SHP77 treated with DMSO at 0.1 percent for 48 hours (cell line): ENCODE results near the gene TMEM120B.

ENCODE experiments used
- DNase-seq: peaks from one replicate; lab custom pipeline; 2025; lab: John Stamatoyannopoulos, UW

TMEM120B gene

DNA sequence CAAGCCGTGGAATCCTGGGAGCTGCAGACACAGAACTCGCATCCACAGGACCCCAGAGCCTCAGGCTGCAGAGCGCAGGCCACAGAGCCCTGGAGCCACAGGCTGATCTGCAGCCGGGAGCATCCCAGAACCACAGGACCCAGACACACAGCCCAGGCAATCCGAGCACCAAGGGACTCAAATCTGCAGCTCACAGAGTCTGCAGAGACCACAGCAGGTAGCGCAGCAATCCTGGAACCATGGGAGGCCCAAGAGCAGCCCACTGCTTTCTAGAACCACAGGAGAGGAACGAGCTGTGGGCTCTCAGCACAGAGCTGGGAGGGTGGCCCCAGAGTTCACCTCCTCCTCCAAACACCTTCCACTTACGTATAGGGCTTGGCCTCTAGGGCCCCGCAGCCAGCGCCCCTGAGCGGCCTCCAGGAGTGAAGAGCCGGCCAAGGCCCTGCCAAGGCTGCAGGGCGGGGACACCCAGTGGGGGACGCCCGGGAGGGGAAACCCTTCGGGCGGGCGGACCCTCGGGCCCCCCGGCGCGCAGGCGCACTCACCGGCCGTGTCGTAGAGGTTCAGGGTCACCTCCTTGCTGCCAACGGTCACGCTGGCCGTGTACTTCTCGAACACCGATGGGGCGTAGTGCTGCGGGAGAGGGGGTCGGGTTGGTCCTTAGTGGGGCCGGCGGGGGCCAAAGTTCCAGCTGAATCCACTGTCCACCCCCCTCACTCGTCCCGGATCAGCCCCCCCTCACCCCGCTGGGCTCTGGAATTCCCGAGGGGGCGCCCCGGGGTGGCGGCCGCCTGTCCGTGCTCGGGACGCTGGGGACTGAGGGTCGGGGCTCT lies 80.3 kb downstream of the TMEM120B start:
- DNase-seq: no peak

DNA sequence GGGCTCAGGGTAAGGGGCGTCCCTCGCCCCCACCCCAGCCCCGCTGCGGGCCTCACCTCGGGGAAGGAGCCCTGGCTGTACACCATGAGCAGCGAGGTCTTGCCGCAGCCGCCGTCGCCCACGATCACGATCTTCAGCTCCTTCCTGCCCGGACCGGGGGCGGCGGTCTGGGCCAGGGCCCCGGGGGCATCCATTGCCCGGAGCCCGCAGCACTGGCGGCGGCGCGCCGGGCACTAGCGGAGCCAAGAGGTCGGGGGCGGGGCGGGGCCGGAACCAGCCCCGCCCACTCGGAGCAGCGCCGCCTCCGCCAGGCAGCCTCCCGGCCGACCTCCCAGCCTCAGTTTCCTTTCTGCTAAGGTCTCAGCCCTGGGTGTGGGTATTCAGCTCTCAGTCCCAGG lies 80.9 kb downstream of the TMEM120B start, which contains the start of gene RHOF:
RHOF (minus strand) TSS at position 249 of the 398 bp plus-strand sequence; CDS start at position 194, 55 bp downstream.
- peak; percentile 61 for DNase-seq

DNA sequence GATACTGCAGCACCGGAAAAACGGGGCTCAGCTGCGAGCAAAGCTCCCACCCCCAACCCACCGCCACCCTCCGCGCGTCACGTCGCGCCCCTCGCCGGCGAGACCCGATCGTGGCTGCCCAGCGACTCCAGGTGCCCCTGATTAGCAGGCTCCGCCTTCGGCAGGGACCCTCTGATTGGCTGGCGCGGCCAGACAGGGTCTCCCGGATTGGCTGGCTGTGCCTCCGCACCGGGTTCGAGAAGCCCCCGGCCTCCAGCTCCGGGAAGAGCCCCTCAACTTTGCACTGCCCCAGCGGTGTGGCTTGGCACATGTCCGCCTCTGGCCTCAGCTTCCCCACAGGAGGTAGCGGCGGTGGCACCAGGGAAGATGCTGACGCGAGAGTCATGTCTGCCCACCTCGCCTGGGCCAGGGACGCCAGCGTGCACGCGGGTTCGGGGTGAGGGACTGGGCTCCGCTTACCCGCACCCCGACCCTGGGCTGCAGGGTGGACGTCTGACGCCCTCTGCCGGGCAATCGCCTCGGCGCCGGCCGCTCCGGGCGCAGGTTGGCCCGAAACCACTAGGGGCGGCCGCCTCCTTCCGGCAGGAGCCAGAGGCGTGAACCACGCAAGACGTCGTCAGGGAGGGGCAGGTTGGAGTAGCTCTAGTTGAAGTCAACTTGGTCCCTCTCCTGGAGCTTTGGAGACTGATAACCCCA lies 81.4 kb downstream of the TMEM120B start:
- DNase-seq: peak; percentile 86

DNA sequence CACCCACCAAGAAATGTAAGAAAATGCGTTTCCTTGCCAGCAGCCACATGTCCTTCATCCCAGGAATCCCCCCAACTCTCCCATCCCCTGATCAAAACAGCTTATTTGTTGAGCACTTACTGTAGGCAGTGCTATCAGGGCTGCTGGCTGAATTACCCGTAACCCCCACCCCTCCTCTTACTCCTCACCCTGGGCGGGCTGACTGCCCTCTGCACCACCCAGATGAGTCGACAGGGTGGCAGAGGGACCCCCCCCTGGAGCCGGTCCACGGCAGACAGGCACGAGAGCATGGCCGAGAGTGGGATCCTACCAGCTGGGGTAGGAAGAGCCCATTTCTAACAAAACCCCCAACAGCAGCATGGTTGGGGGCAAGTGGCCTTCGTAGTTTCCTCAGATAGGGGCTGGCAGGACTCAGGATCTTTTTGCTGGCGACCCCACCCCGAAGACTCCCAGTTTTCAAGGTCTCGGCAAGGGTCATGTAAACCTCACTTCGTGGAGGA lies 82.0 kb downstream of the TMEM120B start:
- DNase-seq: peak; percentile 49

DNA sequence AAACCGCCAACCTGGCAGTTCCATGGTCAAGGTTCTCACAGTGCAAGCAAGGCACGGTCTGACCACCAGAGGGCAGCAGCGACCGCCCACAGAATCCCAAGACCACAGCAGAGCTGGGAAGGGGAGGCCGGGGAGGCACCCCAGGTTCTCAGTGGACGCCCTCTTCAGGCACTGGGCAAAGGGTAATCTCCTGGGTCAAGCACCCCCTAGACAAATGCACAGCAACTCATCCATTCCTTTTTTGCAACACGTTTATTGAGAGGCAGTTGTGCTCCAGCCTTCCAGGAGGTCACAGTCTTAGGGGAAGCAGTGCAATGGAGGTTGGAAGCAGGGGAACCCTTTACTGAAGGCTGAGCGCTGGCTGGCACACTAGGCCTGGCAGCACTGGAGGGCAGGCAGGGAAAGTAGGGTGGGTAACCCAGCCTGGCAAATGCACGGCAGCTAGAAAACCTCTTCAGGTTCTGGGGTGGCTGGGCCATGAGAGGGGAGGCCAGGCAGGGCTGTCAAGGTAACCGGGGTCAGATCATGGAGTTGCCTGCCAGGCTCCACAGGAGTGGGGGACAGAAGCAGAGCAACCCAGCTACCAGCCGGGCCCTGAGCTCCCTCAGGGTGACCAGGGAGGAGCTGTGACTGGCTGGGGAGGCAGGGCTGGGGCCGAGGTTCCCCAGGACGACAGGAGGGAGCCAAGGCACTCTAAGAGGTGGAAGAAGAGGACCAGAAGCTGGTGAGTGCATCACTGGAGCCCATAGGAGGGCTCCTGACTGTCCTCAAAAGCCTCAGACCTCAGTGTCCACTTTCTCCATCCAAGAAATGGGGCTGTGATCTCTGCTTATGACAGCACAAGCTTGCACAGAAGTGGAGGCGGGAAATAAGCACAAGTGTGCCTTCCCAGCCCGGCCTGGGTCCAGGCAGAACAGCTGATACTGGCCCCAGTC lies 82.7 kb downstream of the TMEM120B start:
- DNase-seq: no peak

DNA sequence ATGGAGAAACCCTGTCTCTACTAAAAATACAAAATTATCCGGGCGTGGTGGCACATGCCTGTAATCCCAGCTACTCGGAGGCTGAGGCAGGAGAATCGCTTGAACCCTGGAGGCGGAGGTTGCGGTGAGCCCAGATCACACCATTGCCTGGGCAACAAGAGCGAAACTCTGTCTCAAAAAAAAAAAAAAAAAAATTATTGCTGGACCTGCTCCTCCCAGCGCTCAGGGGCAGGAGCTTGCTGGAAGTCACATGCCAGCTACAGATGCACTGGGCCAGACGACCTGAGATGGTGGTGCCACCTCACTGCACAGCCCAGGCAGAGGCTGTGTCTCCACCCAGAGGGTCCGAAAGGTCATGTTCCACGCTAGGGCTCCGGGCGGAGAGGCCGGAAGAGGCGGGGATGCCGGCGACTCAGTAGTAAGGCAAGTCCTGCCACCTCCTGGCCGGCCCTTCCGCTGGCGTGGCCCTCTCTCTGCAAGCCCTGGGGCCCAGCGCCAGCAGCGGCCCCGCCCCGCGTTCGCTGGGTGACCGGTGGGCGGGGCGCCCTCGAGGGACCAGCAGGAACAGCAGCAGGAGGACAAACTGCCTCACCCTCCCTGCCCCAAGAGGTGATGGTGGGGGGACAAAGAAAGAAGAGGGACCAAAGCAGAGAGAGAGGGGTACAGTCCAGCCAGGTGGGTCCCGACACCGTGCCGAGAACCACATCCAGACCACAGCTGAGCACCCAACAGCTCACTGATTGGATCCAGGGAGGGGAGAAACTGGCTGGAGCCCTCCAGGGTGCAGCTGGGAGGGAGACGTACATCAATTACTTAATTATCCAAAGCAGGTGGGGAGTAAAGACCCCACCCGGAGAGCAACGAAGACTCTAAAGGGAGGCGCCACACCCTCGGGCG lies 84.6 kb downstream of the TMEM120B start:
- peak; percentile 93 for DNase-seq

DNA sequence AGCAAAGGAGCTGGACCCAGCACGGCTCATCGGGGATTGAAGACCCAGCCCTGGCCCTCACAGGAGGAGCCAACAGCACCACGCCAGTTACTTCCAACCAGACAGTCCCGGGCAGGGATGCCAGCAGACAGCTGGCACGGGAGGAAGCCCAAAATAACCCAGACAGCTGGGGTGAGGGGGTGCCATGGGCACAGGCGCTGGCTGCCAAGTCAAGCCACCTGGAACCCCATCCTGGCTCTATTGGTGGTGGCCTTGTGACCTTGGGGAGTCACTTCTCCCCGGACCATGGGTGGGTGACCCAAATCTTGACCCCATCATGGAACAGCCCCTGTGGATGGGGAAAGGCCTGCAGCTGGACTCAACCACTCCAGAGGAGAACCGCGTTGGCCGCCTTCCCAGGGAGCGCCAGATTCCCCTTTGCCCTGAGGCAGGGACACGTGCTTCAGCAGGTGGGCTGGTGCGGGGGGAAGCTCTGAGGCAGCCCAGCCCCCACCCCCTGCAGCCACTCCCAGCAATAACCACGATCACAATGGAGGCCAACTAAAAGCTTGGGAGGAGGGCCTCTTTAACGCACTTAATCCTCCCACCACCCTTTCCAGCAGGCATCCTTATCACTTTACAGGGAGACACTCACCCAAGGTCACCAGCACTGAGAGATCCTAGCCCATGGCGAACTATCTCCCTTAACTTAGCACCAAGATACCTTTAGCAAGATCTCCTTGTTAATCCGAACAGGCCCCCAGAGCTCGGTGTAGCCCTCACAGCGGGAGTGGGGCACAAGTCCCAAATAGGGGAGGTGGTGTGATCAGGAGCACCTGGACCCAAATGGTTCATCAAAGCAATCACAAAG lies 85.6 kb downstream of the TMEM120B start:
- peak; percentile 83 for DNase-seq

DNA sequence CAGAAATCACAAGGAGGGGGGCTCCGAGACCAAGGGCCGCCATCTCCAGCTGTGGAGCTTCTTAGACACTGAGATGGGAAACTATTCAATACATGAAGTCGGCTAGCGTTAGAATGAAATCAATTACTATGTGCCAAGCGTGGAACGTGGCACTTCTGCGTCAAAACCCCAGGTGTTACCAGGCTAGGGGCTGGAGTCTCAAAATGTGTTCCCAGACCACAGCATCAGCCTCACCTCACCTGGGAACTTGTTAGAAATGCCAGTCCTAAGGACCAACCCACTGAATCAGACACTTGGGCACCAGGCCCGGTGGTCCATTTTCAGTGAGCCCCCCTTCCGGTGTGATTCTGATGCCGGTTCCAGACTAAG lies 86.2 kb downstream of the TMEM120B start:
- no peak for DNase-seq

DNA sequence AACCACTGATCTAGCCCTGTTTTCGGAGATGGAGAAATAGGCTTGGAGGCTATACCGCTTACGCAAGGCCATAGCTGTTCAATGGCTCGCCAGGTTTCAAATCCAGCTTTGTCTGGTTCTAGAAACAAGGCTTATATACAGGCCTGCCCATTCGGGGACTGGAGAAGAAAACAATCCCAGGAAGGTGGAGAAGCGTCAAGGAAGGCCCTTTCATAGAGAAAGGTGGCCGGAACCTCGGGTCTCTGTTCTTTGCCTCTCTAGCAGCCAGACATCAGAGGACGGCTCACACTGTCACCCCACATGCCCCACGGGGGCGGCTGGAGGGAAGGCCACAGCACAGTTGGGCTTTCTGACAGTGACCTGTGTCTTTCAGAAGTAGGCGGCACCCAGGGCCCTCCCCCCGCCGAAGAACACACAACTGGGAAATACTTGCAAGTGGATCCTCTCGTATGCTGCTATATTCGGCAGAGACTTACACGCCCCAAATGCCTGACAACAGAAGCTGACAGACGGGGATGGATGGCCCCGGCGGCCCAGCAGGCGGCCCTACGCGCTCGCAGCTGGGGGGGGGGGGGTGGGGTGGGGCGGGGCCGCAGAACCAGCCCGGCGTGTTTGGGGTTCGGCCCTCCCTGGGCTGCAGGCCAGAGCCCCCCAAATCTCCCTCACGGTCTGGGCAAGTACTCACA lies 86.7 kb downstream of the TMEM120B start:
- DNase-seq: peak; percentile 61

DNA sequence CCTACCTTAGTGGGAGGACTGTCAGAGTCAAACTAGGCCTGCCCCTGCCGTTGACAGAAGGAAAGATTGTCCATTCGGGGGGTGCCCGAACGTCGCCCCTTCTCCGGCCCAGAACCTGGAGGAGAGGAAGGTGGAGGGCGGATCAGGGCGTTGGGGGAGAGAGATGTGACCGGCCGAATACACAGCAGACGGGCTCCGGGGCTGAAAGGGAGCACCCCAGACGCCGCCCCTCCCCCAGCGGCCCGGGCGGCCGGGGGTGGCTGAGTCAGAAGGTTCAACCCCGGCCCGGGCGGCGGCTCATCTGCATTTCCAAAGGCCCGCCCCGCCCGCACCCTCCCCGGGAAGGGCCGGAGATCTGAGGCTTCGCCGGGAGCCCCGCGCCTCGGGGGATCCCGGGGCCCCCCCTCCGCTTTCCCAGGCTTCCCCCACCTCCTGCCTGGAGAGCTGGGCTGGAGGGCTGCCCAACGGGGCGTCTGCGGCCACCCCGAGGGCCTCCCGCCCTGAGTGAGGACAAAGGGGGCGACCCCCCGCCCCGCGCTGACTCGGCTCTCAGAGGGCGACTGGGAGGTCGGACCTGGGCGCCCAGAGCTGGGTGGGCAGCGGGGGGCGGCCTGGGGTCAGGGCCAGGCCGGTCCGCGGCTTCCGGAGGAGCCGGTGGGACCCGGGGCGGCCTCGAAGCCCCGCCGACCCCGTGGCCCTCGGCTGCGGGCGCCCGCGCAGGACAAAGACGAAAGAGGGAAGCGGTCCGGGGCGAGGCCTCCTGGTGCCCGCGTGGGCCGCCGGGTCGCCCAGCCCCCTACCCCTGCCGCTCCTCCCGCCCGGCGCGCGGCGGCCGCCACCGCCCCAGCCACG lies 87.5 kb downstream of the TMEM120B start:
- DNase-seq: peak; percentile 40

DNA sequence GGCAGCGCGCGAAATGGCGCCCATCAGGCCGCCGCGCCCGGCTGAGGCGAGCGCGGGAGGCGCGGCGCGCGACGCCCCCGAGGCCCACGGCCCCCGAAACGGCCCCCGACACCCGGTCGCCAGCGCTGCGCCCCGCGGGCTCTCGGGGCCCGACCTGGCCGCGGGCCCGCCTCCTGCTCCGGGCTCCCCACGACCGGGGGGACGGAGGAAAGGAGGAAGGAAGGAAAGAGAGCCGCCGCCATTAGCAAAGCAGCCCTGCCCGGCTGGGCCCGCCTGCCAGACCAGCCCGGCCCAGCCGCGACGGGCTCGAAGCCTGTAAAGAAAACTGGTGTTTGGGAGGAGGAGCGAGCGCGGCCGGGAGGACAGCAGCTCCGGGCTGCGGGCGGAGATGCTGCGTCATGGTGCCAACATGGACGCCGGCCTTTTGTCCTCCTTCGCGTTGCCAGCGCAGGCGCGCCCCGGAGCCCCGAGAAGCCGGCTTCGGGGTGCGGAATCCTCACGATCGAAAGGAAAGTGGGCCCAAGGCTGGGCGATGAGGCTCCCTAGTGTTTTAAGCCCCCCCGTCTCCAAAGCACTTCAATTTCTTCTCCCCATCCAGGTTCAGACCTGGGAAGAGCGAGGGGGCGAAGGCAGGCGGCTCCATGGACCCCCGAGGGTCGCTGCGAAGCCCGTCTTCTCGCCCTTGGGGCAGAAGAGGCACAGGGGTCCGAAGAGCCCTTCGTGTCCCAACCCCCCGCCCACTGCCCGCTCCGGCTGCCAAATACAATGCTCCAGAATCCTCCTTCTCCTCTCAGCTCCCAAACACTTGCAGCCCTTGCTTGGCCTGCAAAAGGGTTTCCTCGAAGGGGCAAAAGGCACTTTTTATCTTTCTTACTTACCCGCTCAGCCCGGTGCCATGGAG lies 88.4 kb downstream of the TMEM120B start:
- DNase-seq: no peak

DNA sequence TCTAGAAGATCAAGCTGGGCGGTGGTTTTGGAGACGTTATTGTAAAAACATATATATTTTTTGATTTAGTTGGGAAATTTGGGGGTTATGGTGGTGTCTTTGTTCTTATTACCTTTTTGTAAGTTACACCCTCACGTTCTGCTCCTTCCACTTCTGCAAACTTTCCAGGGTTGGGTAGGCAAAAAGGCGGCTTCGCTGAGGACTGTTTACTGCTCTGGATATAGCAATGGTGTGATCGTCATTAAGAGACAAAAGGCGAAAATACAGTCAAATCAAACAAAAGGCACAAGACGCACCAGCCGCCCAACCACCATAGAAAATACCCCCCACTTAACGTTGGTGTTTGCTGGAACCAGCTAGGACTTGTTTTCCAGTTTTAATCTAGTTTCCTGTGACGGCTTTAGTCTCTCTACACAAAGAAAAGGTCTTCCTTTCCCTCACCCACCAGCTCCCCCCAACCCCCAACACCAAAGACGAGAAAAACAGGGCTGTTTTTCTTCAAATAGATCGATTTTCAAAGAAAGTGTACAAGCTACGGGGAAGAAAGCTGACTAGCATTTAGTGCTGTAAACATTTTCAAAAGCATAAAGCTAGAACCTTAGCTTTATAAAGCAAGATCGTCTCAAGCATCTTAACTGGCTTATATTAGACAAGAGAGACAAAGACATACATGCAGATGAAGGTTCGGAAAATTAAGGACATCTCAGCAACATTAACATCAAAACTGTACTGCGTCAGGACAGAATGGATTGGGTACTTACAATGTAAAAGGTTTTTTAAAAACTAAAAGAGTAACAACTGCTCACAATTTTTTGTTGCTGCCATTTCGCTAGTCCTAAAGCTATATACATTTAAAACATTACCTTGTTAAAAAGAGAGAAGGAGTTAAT lies 89.3 kb downstream of the TMEM120B start:
- DNase-seq: peak; percentile 33

DNA sequence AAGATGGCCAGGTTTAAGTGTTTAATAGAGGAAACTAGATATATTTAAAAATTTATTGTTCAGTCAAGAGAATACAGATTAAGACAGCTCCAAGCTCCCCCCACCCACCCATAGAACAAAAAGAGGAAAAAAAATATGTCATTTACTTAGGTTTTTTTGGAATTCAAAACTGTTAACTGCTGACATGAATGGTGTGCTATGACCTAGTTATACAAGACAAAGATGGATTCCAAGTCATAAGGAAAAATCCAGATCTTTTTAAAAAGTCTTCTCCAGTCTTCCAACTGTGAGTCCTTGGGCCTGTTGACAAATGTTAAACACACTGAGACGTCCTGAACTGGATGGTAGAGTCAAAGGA lies 89.9 kb downstream of the TMEM120B start:
- no peak for DNase-seq

DNA sequence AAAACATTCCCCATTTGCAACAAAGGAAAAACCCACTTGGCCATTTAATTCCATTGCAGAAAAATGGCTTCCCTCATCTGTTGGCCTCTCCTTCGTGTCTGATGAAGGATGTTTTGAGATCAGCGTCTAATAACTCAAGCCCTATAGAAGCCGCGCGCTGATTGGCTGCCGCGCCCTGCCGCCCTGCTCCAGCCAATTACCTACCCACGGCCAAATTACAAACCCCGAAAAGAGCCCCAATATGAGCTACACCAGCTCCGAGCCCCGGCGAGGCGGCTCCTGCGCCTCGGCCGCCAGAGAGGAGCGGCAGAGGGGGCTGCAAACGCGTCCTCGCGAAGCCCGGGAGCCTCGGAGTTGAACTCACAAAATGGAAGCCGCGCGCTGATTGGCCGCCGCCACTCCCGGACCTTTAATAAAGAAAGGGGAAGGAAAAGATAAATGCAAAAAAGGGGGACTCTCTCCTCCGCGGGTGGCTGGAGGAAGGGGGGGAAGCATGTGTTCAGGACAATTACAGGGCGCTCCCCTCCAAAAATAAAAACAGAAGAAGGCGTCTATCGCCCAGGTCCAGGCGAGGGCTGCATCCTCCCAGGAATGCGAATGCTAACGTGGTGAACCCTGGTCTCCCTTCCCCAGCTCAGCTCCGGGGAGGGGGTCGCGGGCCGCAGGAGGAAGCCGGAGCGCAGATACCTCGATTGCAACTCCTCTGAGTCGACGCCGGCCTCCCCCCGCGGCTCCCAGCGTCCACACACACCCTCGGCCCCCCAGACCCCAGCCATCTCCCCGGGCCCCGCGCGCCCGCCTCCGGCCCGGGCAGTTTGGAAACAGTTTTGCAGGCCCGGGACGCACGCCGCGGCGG lies 90.5 kb downstream of the TMEM120B start:
- peak; percentile 99 for DNase-seq

DNA sequence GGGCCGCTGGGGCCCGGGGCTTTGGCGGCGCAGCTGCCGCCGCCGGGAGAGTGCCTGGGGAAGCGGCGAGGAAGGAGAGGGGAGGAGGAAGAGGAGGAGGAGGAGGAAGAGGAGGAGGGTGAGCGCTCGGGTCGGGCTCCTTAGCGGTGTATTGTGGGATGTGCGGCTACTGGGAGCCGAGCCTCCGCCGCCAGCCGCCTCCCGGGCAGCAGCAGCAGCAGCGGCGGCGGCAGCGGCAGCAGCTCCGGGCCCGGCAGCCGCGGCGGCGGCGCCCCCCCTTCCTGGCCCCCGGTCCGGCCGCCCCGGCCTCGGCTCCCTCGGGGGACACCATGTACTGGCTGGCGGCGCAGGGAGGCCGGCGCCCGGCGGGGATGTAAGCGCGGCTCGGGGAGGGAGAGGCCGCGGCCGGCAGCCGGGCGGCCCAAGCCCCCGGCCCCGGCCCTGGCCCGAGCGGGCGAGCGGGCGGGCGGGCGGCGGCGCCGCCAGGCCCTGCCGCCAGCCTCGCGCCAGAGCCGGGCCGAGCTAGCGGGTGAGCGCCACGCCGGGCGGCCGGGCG lies 91.4 kb downstream of the TMEM120B start, which contains the start of gene SETD1B:
SETD1B (plus strand) TSS at position 149 of the 556 bp plus-strand sequence. CDS start 729 bp downstream, outside the sequence.
- DNase-seq: no peak
